ENCODE data around the gene IGLL1. TPM values are rescaled to one million over a fixed set of nuclear protein-coding genes. Genes with fewer than 3 reads are reported as not detected.

The IGLL1 gene
- total and polyA plus RNA-seq, 2 experiments from 2014 or later, result not detected

DNA sequence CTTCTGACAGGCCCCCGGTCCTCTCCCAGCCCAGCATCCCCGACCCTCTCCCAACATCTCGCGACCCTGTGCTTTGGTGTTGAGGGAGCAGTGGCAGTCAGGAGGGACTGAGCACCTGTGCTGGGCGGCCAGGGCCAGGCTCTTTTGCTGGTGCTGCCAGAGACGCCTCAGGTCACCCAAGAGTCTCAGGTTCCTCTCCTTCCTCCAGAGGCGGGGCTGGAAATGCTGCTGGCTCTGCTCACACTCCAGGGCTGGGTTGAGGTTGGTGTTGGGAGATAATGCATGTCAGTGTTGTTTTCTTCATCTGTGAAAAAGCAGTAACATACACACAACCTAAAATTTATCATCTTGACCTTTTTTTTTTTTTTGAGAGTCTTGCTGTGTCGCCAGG, 1.2 kb upstream of the IGLL1 start:
- H3K4me1 Mint-ChIP-seq, result no peaks in the 10 kb centered on the region
- H3K9me3 Mint-ChIP-seq, result no peaks in the 10 kb centered on the region
- H3K27ac Mint-ChIP-seq, result no peak overlapping the region
- Histone ChIP-seq H3K4me2 (no peak overlapping the region), H3F3A (replicated peaks; ENCODE audit: low read depth) (no peaks in the 10 kb centered on the region), H2AFZ (no peak overlapping the region), H4K20me1 (replicated peaks; ENCODE audit: insufficient read depth) (no peaks in the 10 kb centered on the region), H3K36me3 (ENCODE audit: insufficient read depth) (no peaks in the 10 kb centered on the region), H3K27me3 (ENCODE audit: insufficient read depth) (no peaks in the 10 kb centered on the region), H3K4me1 (ENCODE audit: insufficient read depth) (no peaks in the 10 kb centered on the region), H3K9me2 (ENCODE audit: insufficient read depth) (no peaks in the 10 kb centered on the region), H3K79me2 (replicated peaks; ENCODE audit: insufficient read depth) (no peaks in the 10 kb centered on the region), H3K4me3 (no peak overlapping the region), H3K27ac (ENCODE audit: low read depth) (no peak overlapping the region)
- no peak overlapping the region for H3K4me3 Mint-ChIP-seq
- no peak; the same call in 2 of the 3 replicates for ATAC-seq
- TF ChIP-seq STAT1 (IDR thresholded peaks at IDR 0.05; ENCODE audit: unreplicated experiment) (no peak), EZH2phosphoT487 (IDR thresholded peaks at IDR 0.05; ENCODE audit: unreplicated experiment) (no peak), CREB1 (CRISPR knock-in tag; IDR thresholded peaks at IDR 0.05; ENCODE audit: low read depth) (no peak), POLR2AphosphoS5 (IDR thresholded peaks at IDR 0.05; ENCODE audit: low read depth) (no peak), JUNB (IDR thresholded peaks at IDR 0.05; ENCODE audit: unreplicated experiment) (no peak), ZNF114 (CRISPR knock-in tag; IDR thresholded peaks at IDR 0.05) (no peak), EZH2 (IDR thresholded peaks at IDR 0.05; ENCODE audit: low read depth, unreplicated experiment) (no peak), NANOG (IDR thresholded peaks at IDR 0.05; ENCODE audit: borderline replicate concordance) (no peak), ZNF331 (CRISPR knock-in tag; IDR thresholded peaks at IDR 0.05; ENCODE audit: low read depth) (no peak)
- TF ChIP-seq, protein P1, sequence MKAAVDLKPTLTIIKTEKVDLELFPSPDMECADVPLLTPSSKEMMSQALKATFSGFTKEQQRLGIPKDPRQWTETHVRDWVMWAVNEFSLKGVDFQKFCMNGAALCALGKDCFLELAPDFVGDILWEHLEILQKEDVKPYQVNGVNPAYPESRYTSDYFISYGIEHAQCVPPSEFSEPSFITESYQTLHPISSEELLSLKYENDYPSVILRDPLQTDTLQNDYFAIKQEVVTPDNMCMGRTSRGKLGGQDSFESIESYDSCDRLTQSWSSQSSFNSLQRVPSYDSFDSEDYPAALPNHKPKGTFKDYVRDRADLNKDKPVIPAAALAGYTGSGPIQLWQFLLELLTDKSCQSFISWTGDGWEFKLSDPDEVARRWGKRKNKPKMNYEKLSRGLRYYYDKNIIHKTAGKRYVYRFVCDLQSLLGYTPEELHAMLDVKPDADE (IDR thresholded peaks at IDR 0.05), result no peak
- TF ChIP-seq, protein P2, sequence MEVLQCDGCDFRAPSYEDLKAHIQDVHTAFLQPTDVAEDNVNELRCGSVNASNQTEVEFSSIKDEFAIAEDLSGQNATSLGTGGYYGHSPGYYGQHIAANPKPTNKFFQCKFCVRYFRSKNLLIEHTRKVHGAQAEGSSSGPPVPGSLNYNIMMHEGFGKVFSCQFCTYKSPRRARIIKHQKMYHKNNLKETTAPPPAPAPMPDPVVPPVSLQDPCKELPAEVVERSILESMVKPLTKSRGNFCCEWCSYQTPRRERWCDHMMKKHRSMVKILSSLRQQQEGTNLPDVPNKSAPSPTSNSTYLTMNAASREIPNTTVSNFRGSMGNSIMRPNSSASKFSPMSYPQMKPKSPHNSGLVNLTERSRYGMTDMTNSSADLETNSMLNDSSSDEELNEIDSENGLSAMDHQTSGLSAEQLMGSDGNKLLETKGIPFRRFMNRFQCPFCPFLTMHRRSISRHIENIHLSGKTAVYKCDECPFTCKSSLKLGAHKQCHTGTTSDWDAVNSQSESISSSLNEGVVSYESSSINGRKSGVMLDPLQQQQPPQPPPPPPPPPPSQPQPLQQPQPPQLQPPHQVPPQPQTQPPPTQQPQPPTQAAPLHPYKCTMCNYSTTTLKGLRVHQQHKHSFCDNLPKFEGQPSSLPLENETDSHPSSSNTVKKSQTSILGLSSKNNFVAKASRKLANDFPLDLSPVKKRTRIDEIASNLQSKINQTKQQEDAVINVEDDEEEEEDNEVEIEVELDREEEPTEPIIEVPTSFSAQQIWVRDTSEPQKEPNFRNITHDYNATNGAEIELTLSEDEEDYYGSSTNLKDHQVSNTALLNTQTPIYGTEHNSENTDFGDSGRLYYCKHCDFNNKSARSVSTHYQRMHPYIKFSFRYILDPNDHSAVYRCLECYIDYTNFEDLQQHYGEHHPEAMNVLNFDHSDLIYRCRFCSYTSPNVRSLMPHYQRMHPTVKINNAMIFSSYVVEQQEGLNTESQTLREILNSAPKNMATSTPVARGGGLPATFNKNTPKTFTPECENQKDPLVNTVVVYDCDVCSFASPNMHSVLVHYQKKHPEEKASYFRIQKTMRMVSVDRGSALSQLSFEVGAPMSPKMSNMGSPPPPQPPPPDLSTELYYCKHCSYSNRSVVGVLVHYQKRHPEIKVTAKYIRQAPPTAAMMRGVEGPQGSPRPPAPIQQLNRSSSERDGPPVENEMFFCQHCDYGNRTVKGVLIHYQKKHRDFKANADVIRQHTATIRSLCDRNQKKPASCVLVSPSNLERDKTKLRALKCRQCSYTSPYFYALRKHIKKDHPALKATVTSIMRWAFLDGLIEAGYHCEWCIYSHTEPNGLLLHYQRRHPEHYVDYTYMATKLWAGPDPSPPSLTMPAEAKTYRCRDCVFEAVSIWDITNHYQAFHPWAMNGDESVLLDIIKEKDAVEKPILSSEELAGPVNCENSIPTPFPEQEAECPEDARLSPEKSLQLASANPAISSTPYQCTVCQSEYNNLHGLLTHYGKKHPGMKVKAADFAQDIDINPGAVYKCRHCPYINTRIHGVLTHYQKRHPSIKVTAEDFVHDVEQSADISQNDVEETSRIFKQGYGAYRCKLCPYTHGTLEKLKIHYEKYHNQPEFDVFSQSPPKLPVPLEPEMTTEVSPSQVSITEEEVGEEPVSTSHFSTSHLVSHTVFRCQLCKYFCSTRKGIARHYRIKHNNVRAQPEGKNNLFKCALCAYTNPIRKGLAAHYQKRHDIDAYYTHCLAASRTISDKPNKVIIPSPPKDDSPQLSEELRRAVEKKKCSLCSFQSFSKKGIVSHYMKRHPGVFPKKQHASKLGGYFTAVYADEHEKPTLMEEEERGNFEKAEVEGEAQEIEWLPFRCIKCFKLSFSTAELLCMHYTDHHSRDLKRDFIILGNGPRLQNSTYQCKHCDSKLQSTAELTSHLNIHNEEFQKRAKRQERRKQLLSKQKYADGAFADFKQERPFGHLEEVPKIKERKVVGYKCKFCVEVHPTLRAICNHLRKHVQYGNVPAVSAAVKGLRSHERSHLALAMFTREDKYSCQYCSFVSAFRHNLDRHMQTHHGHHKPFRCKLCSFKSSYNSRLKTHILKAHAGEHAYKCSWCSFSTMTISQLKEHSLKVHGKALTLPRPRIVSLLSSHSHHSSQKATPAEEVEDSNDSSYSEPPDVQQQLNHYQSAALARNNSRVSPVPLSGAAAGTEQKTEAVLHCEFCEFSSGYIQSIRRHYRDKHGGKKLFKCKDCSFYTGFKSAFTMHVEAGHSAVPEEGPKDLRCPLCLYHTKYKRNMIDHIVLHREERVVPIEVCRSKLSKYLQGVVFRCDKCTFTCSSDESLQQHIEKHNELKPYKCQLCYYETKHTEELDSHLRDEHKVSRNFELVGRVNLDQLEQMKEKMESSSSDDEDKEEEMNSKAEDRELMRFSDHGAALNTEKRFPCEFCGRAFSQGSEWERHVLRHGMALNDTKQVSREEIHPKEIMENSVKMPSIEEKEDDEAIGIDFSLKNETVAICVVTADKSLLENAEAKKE (CRISPR knock-in tag; IDR thresholded peaks at IDR 0.05), result no peak
- TF ChIP-seq, protein P3, sequence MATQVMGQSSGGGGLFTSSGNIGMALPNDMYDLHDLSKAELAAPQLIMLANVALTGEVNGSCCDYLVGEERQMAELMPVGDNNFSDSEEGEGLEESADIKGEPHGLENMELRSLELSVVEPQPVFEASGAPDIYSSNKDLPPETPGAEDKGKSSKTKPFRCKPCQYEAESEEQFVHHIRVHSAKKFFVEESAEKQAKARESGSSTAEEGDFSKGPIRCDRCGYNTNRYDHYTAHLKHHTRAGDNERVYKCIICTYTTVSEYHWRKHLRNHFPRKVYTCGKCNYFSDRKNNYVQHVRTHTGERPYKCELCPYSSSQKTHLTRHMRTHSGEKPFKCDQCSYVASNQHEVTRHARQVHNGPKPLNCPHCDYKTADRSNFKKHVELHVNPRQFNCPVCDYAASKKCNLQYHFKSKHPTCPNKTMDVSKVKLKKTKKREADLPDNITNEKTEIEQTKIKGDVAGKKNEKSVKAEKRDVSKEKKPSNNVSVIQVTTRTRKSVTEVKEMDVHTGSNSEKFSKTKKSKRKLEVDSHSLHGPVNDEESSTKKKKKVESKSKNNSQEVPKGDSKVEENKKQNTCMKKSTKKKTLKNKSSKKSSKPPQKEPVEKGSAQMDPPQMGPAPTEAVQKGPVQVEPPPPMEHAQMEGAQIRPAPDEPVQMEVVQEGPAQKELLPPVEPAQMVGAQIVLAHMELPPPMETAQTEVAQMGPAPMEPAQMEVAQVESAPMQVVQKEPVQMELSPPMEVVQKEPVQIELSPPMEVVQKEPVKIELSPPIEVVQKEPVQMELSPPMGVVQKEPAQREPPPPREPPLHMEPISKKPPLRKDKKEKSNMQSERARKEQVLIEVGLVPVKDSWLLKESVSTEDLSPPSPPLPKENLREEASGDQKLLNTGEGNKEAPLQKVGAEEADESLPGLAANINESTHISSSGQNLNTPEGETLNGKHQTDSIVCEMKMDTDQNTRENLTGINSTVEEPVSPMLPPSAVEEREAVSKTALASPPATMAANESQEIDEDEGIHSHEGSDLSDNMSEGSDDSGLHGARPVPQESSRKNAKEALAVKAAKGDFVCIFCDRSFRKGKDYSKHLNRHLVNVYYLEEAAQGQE (IDR thresholded peaks at IDR 0.05; ENCODE audit: unreplicated experiment), result no peak
- TF ChIP-seq, protein P4, sequence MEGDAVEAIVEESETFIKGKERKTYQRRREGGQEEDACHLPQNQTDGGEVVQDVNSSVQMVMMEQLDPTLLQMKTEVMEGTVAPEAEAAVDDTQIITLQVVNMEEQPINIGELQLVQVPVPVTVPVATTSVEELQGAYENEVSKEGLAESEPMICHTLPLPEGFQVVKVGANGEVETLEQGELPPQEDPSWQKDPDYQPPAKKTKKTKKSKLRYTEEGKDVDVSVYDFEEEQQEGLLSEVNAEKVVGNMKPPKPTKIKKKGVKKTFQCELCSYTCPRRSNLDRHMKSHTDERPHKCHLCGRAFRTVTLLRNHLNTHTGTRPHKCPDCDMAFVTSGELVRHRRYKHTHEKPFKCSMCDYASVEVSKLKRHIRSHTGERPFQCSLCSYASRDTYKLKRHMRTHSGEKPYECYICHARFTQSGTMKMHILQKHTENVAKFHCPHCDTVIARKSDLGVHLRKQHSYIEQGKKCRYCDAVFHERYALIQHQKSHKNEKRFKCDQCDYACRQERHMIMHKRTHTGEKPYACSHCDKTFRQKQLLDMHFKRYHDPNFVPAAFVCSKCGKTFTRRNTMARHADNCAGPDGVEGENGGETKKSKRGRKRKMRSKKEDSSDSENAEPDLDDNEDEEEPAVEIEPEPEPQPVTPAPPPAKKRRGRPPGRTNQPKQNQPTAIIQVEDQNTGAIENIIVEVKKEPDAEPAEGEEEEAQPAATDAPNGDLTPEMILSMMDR (conservative IDR thresholded peaks at IDR 0.05; ENCODE audit: low read depth in 2 of 2), result no peak
- DNase-seq (ENCODE audit: low spot score), result no peak
- H3K27me3 Mint-ChIP-seq (ENCODE audit: insufficient read depth, low read depth, poor library complexity), result peaks cover 8% of the 10 kb centered on the region
- no peaks in the 10 kb centered on the region for H3K36me3 Mint-ChIP-seq (ENCODE audit: low read depth)

Measured in GM23338 (cell line).